SKM-1 (cell line): Measurements from ENCODE around the gene USP28.
"Not testable (repeated sequence)": the region's sequence is repeated elsewhere in the genome, so short reads cannot be mapped to it uniquely, and the experiment has no call there.

Source experiments
- DNase-seq: peaks from one replicate; lab custom pipeline; 2025; ENCODE audit not compliant: unreplicated experiment; lab: John Stamatoyannopoulos, UW

The USP28 gene

GRCh38 chr11:113840932-113841664, 34.3 kb downstream of the USP28 start:
- DNase-seq, result no peak

GRCh38 chr11:113839842-113840241, 35.5 kb downstream of the USP28 start:
- no peak for DNase-seq

GRCh38 chr11:113838005-113838404, 37.4 kb downstream of the USP28 start:
- DNase-seq, result no peak

- DNase-seq, result no peak
Measured at GRCh38 chr11:113835306-113835705, 40.1 kb downstream of the USP28 start.

GRCh38 chr11:113833151-113833550, 42.2 kb downstream of the USP28 start:
- DNase-seq, result no peak

- no peak for DNase-seq
Measured at GRCh38 chr11:113831314-113831713, 44.1 kb downstream of the USP28 start.

- no peak for DNase-seq
Measured at GRCh38 chr11:113829751-113830150, 45.6 kb downstream of the USP28 start.

- DNase-seq, result no peak
Measured at GRCh38 chr11:113828191-113828590, 47.2 kb downstream of the USP28 start.

- DNase-seq, result no peak
Measured at GRCh38 chr11:113827477-113827876, 47.9 kb downstream of the USP28 start.

GRCh38 chr11:113818426-113818825, 56.9 kb downstream of the USP28 start:
- no peak for DNase-seq

GRCh38 chr11:113817626-113818025, 57.7 kb downstream of the USP28 start:
- DNase-seq, result no peak

- no peak for DNase-seq
Measured at GRCh38 chr11:113817162-113817561, 58.2 kb downstream of the USP28 start.

GRCh38 chr11:113814181-113814580, 61.2 kb downstream of the USP28 start:
- DNase-seq, result no peak

GRCh38 chr11:113808931-113809330, 66.4 kb downstream of the USP28 start:
- DNase-seq, result no peak

GRCh38 chr11:113806406-113806805, 69.0 kb downstream of the USP28 start:
- DNase-seq, result peak; percentile 12

- no peak for DNase-seq
Measured at GRCh38 chr11:113805640-113806039, 69.7 kb downstream of the USP28 start.

- DNase-seq, result no peak
Measured at GRCh38 chr11:113802621-113803020, 72.8 kb downstream of the USP28 start.

GRCh38 chr11:113796663-113797259, 78.6 kb downstream of the USP28 start:
- peak; percentile 21 for DNase-seq

- DNase-seq, result no peak
Measured at GRCh38 chr11:113789675-113790320, 85.6 kb downstream of the USP28 start.

GRCh38 chr11:113789016-113789415, 86.4 kb downstream of the USP28 start:
- not testable (repeated sequence) for DNase-seq

- no peak for DNase-seq
Measured at GRCh38 chr11:113782134-113782533, 93.2 kb downstream of the USP28 start.

- DNase-seq, result no peak
Measured at GRCh38 chr11:113781682-113782081, 93.7 kb downstream of the USP28 start.
